Measurements from ENCODE around the gene SHANK3. TPM values are rescaled to one million over a fixed set of nuclear protein-coding genes. Genes with fewer than 3 reads are reported as not detected.

The SHANK3 gene
- total and polyA plus RNA-seq, 2 donors (not counting 3 experiments of a cell fraction or from before 2014, with no cell fraction given) = 26.1 to 158 TPM

GRCh38 chr22:50716290-50717024 is 43.8 kb downstream of the SHANK3 start:
- TF ChIP-seq POLR2AphosphoS5 (IDR thresholded peaks at IDR 0.05; ENCODE audit: insufficient read depth, low read depth, low read length) = no peak
- no peak for TF ChIP-seq MYC (IDR thresholded peaks at IDR 0.05; ENCODE audit: low read depth, low read length)
- no peaks in the 10 kb centered on the region for H4K20me1 ChIP-seq (replicated peaks; ENCODE audit: control insufficient read depth, extremely low read depth, insufficient read depth, low read length)
- H3K27ac ChIP-seq (ENCODE audit: insufficient read depth, low read depth, low read length) = no peak overlapping the region
- intact Hi-C loops (cut with micrococcal nuclease) (no loop called here), dilution Hi-C loops (cut with MboI; ENCODE audit: extremely low pct_ligation_motif_present, low sequenced_read_pairs) (no loop called here)
- no peaks in the 10 kb centered on the region for H3K27me3 ChIP-seq (ENCODE audit: control insufficient read depth in 2 of 2, insufficient read depth in 2 of 2, low read length in 2 of 2)
- H2AFZ ChIP-seq (ENCODE audit: low read depth, low read length) = no peak overlapping the region
- ChIA-PET CTCF (no interaction called here), POLR2A (no interaction called here)
- H3K4me1 ChIP-seq (ENCODE audit: control insufficient read depth, extremely low read depth, insufficient read depth, low read length) = no peaks in the 10 kb centered on the region
- no peaks in the 10 kb centered on the region for H3K9me3 ChIP-seq (replicated peaks; ENCODE audit: control insufficient read depth, insufficient read depth, low read length)
- no TSS peak for BruUV-seq (replicated peaks)
- peaks cover 6% of the 10 kb centered on the region for H3K79me2 ChIP-seq (ENCODE audit: control insufficient read depth, insufficient read depth, low read length)
- peaks cover 32 to 72% of the 10 kb centered on the region in 2 experiments for H3K36me3 ChIP-seq (ENCODE audit: control insufficient read depth in 2 of 2, extremely low read depth in 1 of 2, insufficient read depth in 2 of 2, low read length in 2 of 2)
- H3K9ac ChIP-seq (replicated peaks; ENCODE audit: extremely low read depth, insufficient read depth, low read length) = no peak overlapping the region
- no peak overlapping the region for H3K4me2 ChIP-seq (ENCODE audit: insufficient read depth, low read length)
- H3K9me1 ChIP-seq (replicated peaks; ENCODE audit: control insufficient read depth, extremely low read depth, insufficient read depth, low read length) = no peaks in the 10 kb centered on the region
- DNase-seq (ENCODE audit: low read depth, low spot score) = no peak
- no peak for FAIRE-seq
- H3K4me3 ChIP-seq (replicated peaks in 1 of 3; ENCODE audit: insufficient read depth in 1 of 3, low read depth in 1 of 3, low read length in 3 of 3) = no peak overlapping the region

GRCh38 chr22:50717709-50718351 is 45.2 kb downstream of the SHANK3 start:
- TF ChIP-seq FOS (IDR thresholded peaks at IDR 0.05; ENCODE audit: borderline replicate concordance, insufficient read depth, low read length) (no peak), POLR2A (IDR thresholded peaks at IDR 0.05; ENCODE audit: low read depth, low read length) (no peak), MAX (IDR thresholded peaks at IDR 0.05; ENCODE audit: insufficient read depth, insufficient read length) (no peak), GATA2 (IDR thresholded peaks at IDR 0.05; ENCODE audit: insufficient read depth, insufficient read length, low read depth, low read length) (no peak), EZH2 (IDR thresholded peaks at IDR 0.05; ENCODE audit: borderline replicate concordance, low read depth, low read length, severe bottlenecking) (no peak), POLR2AphosphoS5 (IDR thresholded peaks at IDR 0.05; ENCODE audit: insufficient read depth, low read depth, low read length) (no peak), JUN (IDR thresholded peaks at IDR 0.05; ENCODE audit: borderline replicate concordance, insufficient read depth, insufficient read length, low read depth) (no peak), MYC (IDR thresholded peaks at IDR 0.05; ENCODE audit: low read depth, low read length) (no peak), CTCF (IDR thresholded peaks at IDR 0.05; ENCODE audit: extremely low read depth in 1 of 2, insufficient read depth in 1 of 2, low read depth in 1 of 2, low read length in 2 of 2) (no peak)
- BruUV-seq (replicated peaks) = no TSS peak
- H3K9ac ChIP-seq (replicated peaks; ENCODE audit: extremely low read depth, insufficient read depth, low read length) = no peak overlapping the region
- no peaks in the 10 kb centered on the region for H3K27me3 ChIP-seq (ENCODE audit: control insufficient read depth in 2 of 2, insufficient read depth in 2 of 2, low read length in 2 of 2)
- ChIA-PET CTCF (no interaction called here), POLR2A (no interaction called here)
- intact Hi-C loops (cut with micrococcal nuclease) (no loop called here), dilution Hi-C loops (cut with MboI; ENCODE audit: extremely low pct_ligation_motif_present, low sequenced_read_pairs) (no loop called here)
- no peak overlapping the region for H2AFZ ChIP-seq (ENCODE audit: low read depth, low read length)
- no peak overlapping the region for H3K27ac ChIP-seq (ENCODE audit: insufficient read depth, low read depth, low read length)
- H3K4me2 ChIP-seq (ENCODE audit: insufficient read depth, low read length) = no peak overlapping the region
- peaks cover 40 to 74% of the 10 kb centered on the region in 2 experiments for H3K36me3 ChIP-seq (ENCODE audit: control insufficient read depth in 2 of 2, extremely low read depth in 1 of 2, insufficient read depth in 2 of 2, low read length in 2 of 2)
- H3K4me1 ChIP-seq (ENCODE audit: control insufficient read depth, extremely low read depth, insufficient read depth, low read length) = no peaks in the 10 kb centered on the region
- peaks cover 18% of the 10 kb centered on the region for H3K79me2 ChIP-seq (ENCODE audit: control insufficient read depth, insufficient read depth, low read length)
- no peak overlapping the region for H3K4me3 ChIP-seq (replicated peaks in 1 of 3; ENCODE audit: insufficient read depth in 1 of 3, low read depth in 1 of 3, low read length in 3 of 3)
- DNase-seq (ENCODE audit: low read depth, low spot score) (no peak), FAIRE-seq (no peak)
- no peaks in the 10 kb centered on the region for H3K9me1 ChIP-seq (replicated peaks; ENCODE audit: control insufficient read depth, extremely low read depth, insufficient read depth, low read length)
- H4K20me1 ChIP-seq (replicated peaks; ENCODE audit: control insufficient read depth, extremely low read depth, insufficient read depth, low read length) = no peaks in the 10 kb centered on the region
- H3K9me3 ChIP-seq (replicated peaks; ENCODE audit: control insufficient read depth, insufficient read depth, low read length) = no peaks in the 10 kb centered on the region

Measured in endothelial cell of umbilical vein (primary cell).